HepG2 (cell line): ENCODE data around the gene BDP1. TPM values are rescaled to one million over a fixed set of nuclear protein-coding genes. Genes with fewer than 3 reads are reported as not detected.

Experiments used
- ATAC-seq: fragments of 200-7000 bp; cut with Tn5 transposase; 3 replicates; pipeline ENCODE4 v1.9.1; 2020; ENCODE audit warnings: mild to moderate bottlenecking, moderate library complexity
- BruUV-seq: library from RNA; stranded (reverse); fragments of 400-500 nt; replicated peaks from 2 replicates; lab custom pipeline; 2021; lab: Mats Ljungman, UMichigan
- CTCF ChIA-PET: fragments of 300-600 bp; formaldehyde crosslinking; extraction: SDS; loops from one replicate; lab custom pipeline; 2021; ENCODE audit warnings: low total read pairs, inconsistent platforms, low intra/inter-chr PET ratio; lab: Yijun Ruan, JAX
- POLR2A ChIA-PET: fragments of 350-600 bp; sonication (Branson Sonifier 250); formaldehyde crosslinking; loops from one replicate; lab custom pipeline; 2020; ENCODE audit warnings: antibody characterized with exemption, inconsistent platforms; lab: Yijun Ruan, JAX
- DNase-seq: peaks from one replicate; pipeline ENCODE4 v3.0.0-alpha.2; 2015; ENCODE audit warnings: low spot score
- FAIRE-seq: peaks from 3 replicates; lab custom pipeline; 2011; peaks lifted over from hg19 to GRCh38; lab: Jason Lieb, UNC
- H2AFZ ChIP-seq: one replicate; pipeline ENCODE4 v1.6.1; 2011; ENCODE audit warnings: low read length, inconsistent platforms
- H3K27ac ChIP-seq: fragments of 300-600 bp; 3 replicates; pipeline ENCODE4 v1.8.0; 2011; ENCODE audit warnings: mixed run types, mild to moderate bottlenecking, mixed read lengths, low read length, inconsistent platforms; ENCODE audit not compliant: insufficient read depth; ENCODE audit errors: extremely low read length
- H3K27me3 ChIP-seq, 2 experiments: fragments of 200-600 bp in 1 of 2; 2 replicates in 1 of 2; 3 replicates in 1 of 2; pipeline versions ENCODE4 v1.6.0 to v1.8.0; 2011; ENCODE audit warnings: low read length in 2 of 2, mild to moderate bottlenecking in 2 of 2, moderate library complexity in 2 of 2, inconsistent platforms in 1 of 2; ENCODE audit not compliant: insufficient read depth in 2 of 2, control insufficient read depth in 1 of 2
- H3K36me3 ChIP-seq, 2 experiments: fragments of 200-600 bp in 1 of 2; replicated peaks in 1 of 2; 2 replicates in 1 of 2; 3 replicates in 1 of 2; pipeline versions ENCODE4 v1.5.1 to v1.8.0; 2011; ENCODE audit warnings: low read length in 2 of 2, inconsistent platforms in 1 of 2; ENCODE audit not compliant: insufficient read depth in 2 of 2, control insufficient read depth in 1 of 2
- H3K4me1 ChIP-seq: 2 replicates; pipeline ENCODE4 v1.5.1; 2012; ENCODE audit warnings: low read length, inconsistent platforms; ENCODE audit not compliant: insufficient read depth
- H3K4me2 ChIP-seq: 2 replicates; pipeline ENCODE4 v1.6.0; 2011; ENCODE audit warnings: low read depth, low read length, inconsistent platforms
- H3K4me3 ChIP-seq, 3 experiments: fragments of 200-600 bp in 1 of 3; sonication (generic), shearing (Covaris generic) in 1 of 3; replicated peaks in 1 of 3; 2 replicates each; pipeline ENCODE4 v1.5.1; 2011 to 2016; ENCODE audit warnings: low read length in 3 of 3, inconsistent platforms in 2 of 3, low read depth in 2 of 3, mild to moderate bottlenecking in 2 of 3, control low read depth in 1 of 3, mixed read lengths in 1 of 3; ENCODE audit not compliant: insufficient read depth in 1 of 3
- H3K79me2 ChIP-seq: one replicate; pipeline ENCODE4 v1.6.1; 2011; ENCODE audit warnings: low read length, inconsistent platforms; ENCODE audit not compliant: insufficient read depth
- H3K9ac ChIP-seq: 2 replicates; pipeline ENCODE4 v1.6.0; 2011; ENCODE audit warnings: mild to moderate bottlenecking, low read depth, low read length, inconsistent platforms; ENCODE audit not compliant: insufficient read depth
- H3K9me3 ChIP-seq: 2 replicates; pipeline ENCODE4 v1.5.1; 2012; ENCODE audit warnings: mild to moderate bottlenecking, low read length
- H4K20me1 ChIP-seq: 2 replicates; pipeline ENCODE4 v1.6.0; 2011; ENCODE audit warnings: inconsistent platforms, mild to moderate bottlenecking, low read length, moderate library complexity; ENCODE audit not compliant: insufficient read depth
- CHD4 ChIP-seq: fragments of 200-600 bp; sonication (generic); IDR thresholded peaks from 2 replicates; pipeline ENCODE4 v1.7.0; 2017; ENCODE audit warnings: mild to moderate bottlenecking, low read length, borderline replicate concordance
- HIVEP1 ChIP-seq: sonication (generic); formaldehyde crosslinking; IDR thresholded peaks from 2 replicates; pipeline ENCODE4 v1.4.0; 2020; ENCODE audit warnings: mild to moderate bottlenecking, missing genetic modification reagents
- MAFG ChIP-seq: sonication (generic); formaldehyde crosslinking; IDR thresholded peaks from 2 replicates; pipeline ENCODE4 v1.5.1; 2020; ENCODE audit warnings: mild to moderate bottlenecking, missing genetic modification reagents
- RORA ChIP-seq: sonication (generic); formaldehyde crosslinking; IDR thresholded peaks from 2 replicates; pipeline ENCODE4 v1.5.0; 2020; ENCODE audit warnings: mild to moderate bottlenecking, missing genetic modification reagents, moderate library complexity
- TFAP4 ChIP-seq: sonication (generic); IDR thresholded peaks from 2 replicates; pipeline ENCODE4 v1.6.1; 2016; ENCODE audit warnings: low read depth, borderline replicate concordance
- ZBTB7B ChIP-seq: sonication (generic); formaldehyde crosslinking; IDR thresholded peaks from 2 replicates; pipeline ENCODE4 v1.4.0; 2020; ENCODE audit warnings: missing genetic modification reagents
- ZC3H13 ChIP-seq: sonication (generic); formaldehyde crosslinking; IDR thresholded peaks from 2 replicates; pipeline ENCODE4 v1.8.1; 2023; ENCODE audit warnings: mild to moderate bottlenecking, missing genetic modification reagents, moderate library complexity
- ZFP36L1 ChIP-seq: sonication (generic); formaldehyde crosslinking; IDR thresholded peaks from 2 replicates; pipeline ENCODE4 v1.8.0; 2022; ENCODE audit warnings: mild to moderate bottlenecking, missing genetic modification reagents, moderate library complexity
- ZNF225 ChIP-seq: sonication (generic); formaldehyde crosslinking; IDR thresholded peaks from 2 replicates; pipeline ENCODE4 v1.4.0; 2020; ENCODE audit warnings: mild to moderate bottlenecking, missing genetic modification reagents
- ZNF367 ChIP-seq: sonication (generic); formaldehyde crosslinking; IDR thresholded peaks from 2 replicates; pipeline ENCODE4 v1.4.0; 2020; ENCODE audit warnings: missing genetic modification reagents, borderline replicate concordance
- ZNF607 ChIP-seq: sonication (generic); formaldehyde crosslinking; IDR thresholded peaks from 2 replicates; pipeline ENCODE4 v1.5.1; 2020; ENCODE audit warnings: missing genetic modification reagents, mild to moderate bottlenecking, borderline replicate concordance
- ZNF614 ChIP-seq: IDR thresholded peaks from 2 replicates; pipeline ENCODE4 v1.6.1; 2018; ENCODE audit warnings: missing biosample characterization, missing genetic modification reagents, inconsistent platforms, borderline replicate concordance
- ZNF768 ChIP-seq: sonication (generic); formaldehyde crosslinking; IDR thresholded peaks from 2 replicates; pipeline ENCODE4 v1.4.0; 2020; ENCODE audit warnings: missing genetic modification reagents
- ZNF780A ChIP-seq: sonication (generic); formaldehyde crosslinking; IDR thresholded peaks from 2 replicates; pipeline ENCODE4 v1.8.0; 2022; ENCODE audit warnings: mild to moderate bottlenecking, missing genetic modification reagents, moderate library complexity
- WGBS: methylation state at CpG from one replicate; pipeline ENCODE4 v1.1.6; 2017; ENCODE audit warnings: low lambda C conversion rate; 5-methylcytosine and 5-hydroxymethylcytosine counted together
- in situ Hi-C: cut with HindIII; loops from 2 replicates; pipeline ENCODE4 v1.10.0; 2017; ENCODE audit warnings: low pct_unique_long_range_greater_than_20kb; ENCODE audit not compliant: extremely low pct_ligation_motif_present
- intact Hi-C: fragments of 100-400 bp; cut with micrococcal nuclease; formaldehyde crosslinking; loops from one replicate; pipeline ENCODE4 v1.10.0; 2022; ENCODE audit not compliant: unreplicated experiment
- polyA plus RNA-seq, 8 experiments: library from polyadenylated mRNA; depleted of rRNA in 3 of 8; stranded (reverse) in 7 of 8; unstranded in 1 of 8; fragments of >200 nt; fragmentation: Illumina TruSeq in 4 of 8; extraction: Trizol in 4 of 8; gene quantifications; 2 replicates each; pipeline versions ENCODE4 v1.2.1 to v1.2.3, GENCODE V29; 2011 to 2016; ENCODE audit warnings: low read depth in 4 of 8, missing spikeins in 1 of 8, mixed read lengths in 1 of 8; ENCODE audit not compliant: insufficient read depth in 1 of 8
- total RNA-seq, 5 experiments: library from RNA; depleted of rRNA; stranded (reverse); fragments of >200 nt; fragmentation: Illumina TruSeq; extraction: Trizol; gene quantifications; 2 replicates each; pipeline ENCODE4 v1.2.3, GENCODE V29; 2016; ENCODE audit warnings: low read depth in 1 of 5
- TF ChIP-seq, protein P1 (sequence below): sonication (generic); formaldehyde crosslinking; IDR thresholded peaks from 2 replicates; pipeline ENCODE4 v1.5.0; 2020; ENCODE audit warnings: missing genetic modification reagents

BDP1 gene
- total and polyA plus RNA-seq, 2 of the 13 experiments (the other 11 are each of a cell fraction or from before 2014, with no cell fraction given), result 10.2 to 22.4 TPM

DNA sequence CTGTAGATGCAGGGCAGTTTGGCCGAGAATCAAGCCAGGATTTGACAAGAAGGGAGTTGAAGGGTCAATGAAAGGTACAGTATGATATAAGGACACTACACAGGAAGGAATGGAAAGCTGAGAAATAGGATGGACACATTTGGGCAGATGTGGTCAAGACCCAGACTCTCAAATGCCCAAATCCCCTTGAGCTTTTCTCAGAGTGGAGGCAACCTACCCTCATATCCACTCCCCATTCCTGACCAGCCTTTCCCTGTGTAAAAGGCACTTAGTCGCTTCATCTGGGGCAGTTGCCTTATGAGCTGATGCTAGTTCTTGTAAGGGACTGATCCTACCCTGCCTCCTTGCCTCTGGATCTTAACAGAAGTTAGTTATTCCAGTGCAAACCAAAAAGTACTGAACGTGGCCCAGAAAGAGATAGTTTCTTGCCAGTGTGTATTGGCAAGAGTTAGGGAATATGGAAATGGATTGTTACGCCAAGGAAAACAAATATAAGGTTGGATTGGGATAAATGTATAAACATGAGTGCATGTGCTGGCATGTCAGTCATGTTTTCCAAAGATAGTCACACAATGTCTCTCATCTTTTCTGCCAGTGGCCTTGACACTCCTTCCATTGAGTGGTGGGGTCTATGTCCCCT is 127.6 kb downstream of the BDP1 start:
- intact Hi-C loops, result no loop called here
- DNase-seq (no peak), FAIRE-seq (no peak), ATAC-seq (no peak)
- Histone ChIP-seq H3K4me3 (no peak overlapping the region), H4K20me1 (no peaks in the 10 kb centered on the region), H3K9ac (no peak overlapping the region), H2AFZ (no peak overlapping the region), H3K9me3 (no peaks in the 10 kb centered on the region), H3K27ac (no peak overlapping the region), H3K4me2 (no peak overlapping the region), H3K4me1 (peaks cover 18% of the 10 kb centered on the region), H3K79me2 (peaks cover 6% of the 10 kb centered on the region), H3K27me3 (no peaks in the 10 kb centered on the region; a peak in 1 of 5 replicates), H3K36me3 (no peaks in the 10 kb centered on the region)
- BruUV-seq, result no TSS peak
- ChIA-PET POLR2A (no interaction called here), CTCF (no interaction called here)
- 59% methylated on average over 4 of the region's 4 CpGs for WGBS
- in situ Hi-C loops, result no loop called here
- TF ChIP-seq MAFG (CRISPR knock-in tag), result no peak

GRCh38 chr5:71586052-71586940 is 130.8 kb downstream of the BDP1 start:
- H3K4me3 ChIP-seq, result peak overlapping the region; percentile 67 to 76 (median 74)
- FAIRE-seq (peak; percentile 85), ATAC-seq (peak; percentile 76), DNase-seq (peak; percentile 98)
- TSS peak; percentile 95 for BruUV-seq
- ChIA-PET POLR2A (interaction anchor here (0.6 to 3.0 kb wide), 16 partner anchors 9 to 734 kb away, joined by 3 to 24 read pairs (median 4); partner anchors contain the start of genes BDP1, MRPS27 and PTCD2), CTCF (no interaction called here)
- WGBS, result 6% methylated on average over 21 of the region's 22 CpGs
- no peaks in the 10 kb centered on the region for H3K36me3 ChIP-seq
- no peaks in the 10 kb centered on the region; the same call in 1 of the 2 replicates for H4K20me1 ChIP-seq
- H2AFZ ChIP-seq, result peak overlapping the region; percentile 68
- H3K4me1 ChIP-seq, result peaks cover 47% of the 10 kb centered on the region
- intact Hi-C loops, result no loop called here
- peak overlapping the region; percentile 90 for H3K4me2 ChIP-seq
- in situ Hi-C loops, result no loop called here
- H3K79me2 ChIP-seq, result peaks cover 37% of the 10 kb centered on the region
- peak overlapping the region; percentile 98 for H3K27ac ChIP-seq
- no peaks in the 10 kb centered on the region for H3K9me3 ChIP-seq
- H3K9ac ChIP-seq, result peak overlapping the region; percentile 93
- H3K27me3 ChIP-seq, result no peaks in the 10 kb centered on the region; a peak in 1 of 5 replicates
- no peak for TF ChIP-seq ZNF367 (CRISPR knock-in tag)
- TF ChIP-seq ZNF614, result no peak
- TF ChIP-seq, protein P1, sequence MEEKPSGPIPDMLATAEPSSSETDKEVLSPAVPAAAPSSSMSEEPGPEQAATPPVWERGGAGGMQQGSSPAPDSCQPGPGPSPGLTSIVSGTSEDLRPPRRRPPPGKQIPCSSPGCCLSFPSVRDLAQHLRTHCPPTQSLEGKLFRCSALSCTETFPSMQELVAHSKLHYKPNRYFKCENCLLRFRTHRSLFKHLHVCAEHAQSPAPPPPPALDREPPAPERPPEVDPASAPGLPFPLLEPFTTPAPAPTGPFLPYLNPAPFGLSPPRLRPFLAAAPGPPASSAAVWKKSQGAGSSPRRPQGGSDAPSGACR (CRISPR knock-in tag), result peak; percentile 5; the same call in 1 of the 2 replicates
- no peak for TF ChIP-seq ZNF225 (CRISPR knock-in tag)
- no peak for TF ChIP-seq ZC3H13
- TF ChIP-seq ZNF780A (CRISPR knock-in tag), result no peak
- TF ChIP-seq ZNF607 (CRISPR knock-in tag), result no peak; the same call in 1 of the 2 replicates
- TF ChIP-seq ZNF768 (CRISPR knock-in tag), result no peak
- no peak for TF ChIP-seq ZFP36L1 (CRISPR knock-in tag)
- no peak for TF ChIP-seq HIVEP1 (CRISPR knock-in tag)
- no peak for TF ChIP-seq RORA
- TF ChIP-seq CHD4, result peak; percentile 45; the same call in 1 of the 2 replicates
- TF ChIP-seq TFAP4, result no peak
- TF ChIP-seq ZBTB7B (CRISPR knock-in tag), result no peak
